HAP-1 (cell line): Measurements from ENCODE around the gene COL8A1.

Experiments used
- DNase-seq, 2 experiments: peaks; one replicate each; pipeline ENCODE4 v3.0.0-alpha.2; 2016 to 2020; ENCODE audit warnings: low spot score in 2 of 2
- H3K27me3 ChIP-seq: fragments of 250-450 bp; sonication (Bioruptor Pico); 2 replicates; pipeline ENCODE4 v1.5.1; 2020; ENCODE audit warnings: low read depth, mild to moderate bottlenecking, moderate library complexity
- H3K36me3 ChIP-seq: fragments of 250-450 bp; sonication (Bioruptor Pico); replicated peaks from 2 replicates; pipeline ENCODE4 v1.5.1; 2020; ENCODE audit warnings: mild to moderate bottlenecking
- H3K4me1 ChIP-seq: fragments of 250-450 bp; sonication (Bioruptor Pico); 2 replicates; pipeline ENCODE4 v1.5.1; 2020; ENCODE audit warnings: mild to moderate bottlenecking
- H3K4me3 ChIP-seq: fragments of 250-450 bp; sonication (Bioruptor Pico); 2 replicates; pipeline ENCODE4 v1.5.1; 2020; ENCODE audit warnings: mild to moderate bottlenecking, moderate library complexity
- H3K9me3 ChIP-seq: fragments of 250-450 bp; sonication (Bioruptor Pico); 2 replicates; pipeline ENCODE4 v1.5.1; 2020; ENCODE audit warnings: mild to moderate bottlenecking, moderate library complexity
- in situ Hi-C: fragments of 300-500 bp; cut with MboI; formaldehyde crosslinking; loops from 3 replicates; pipeline ENCODE4 v1.14.3; 2020; ENCODE audit warnings: low sequenced_read_pairs, inconsistent platforms, mixed read lengths

The COL8A1 gene

DNA sequence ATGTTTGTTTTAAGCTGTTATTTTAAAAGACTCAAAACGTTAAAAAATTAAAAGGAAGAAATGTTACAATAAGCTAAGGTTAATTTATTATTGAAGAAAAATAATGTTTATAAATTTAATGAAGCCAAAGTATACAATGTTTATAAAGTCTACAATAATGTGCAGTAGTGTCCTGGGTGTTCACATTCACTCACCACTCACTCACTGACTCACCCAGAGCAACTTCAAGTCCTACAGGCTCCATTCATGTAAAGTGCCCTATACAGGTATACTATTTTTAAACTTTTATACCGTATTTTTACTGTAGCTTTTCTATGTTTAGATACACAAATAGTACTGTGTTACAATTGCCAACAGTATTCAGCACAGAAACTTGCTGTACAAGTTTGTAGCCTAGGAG is 55.2 kb downstream of the COL8A1 start:
- Histone ChIP-seq H3K27me3 (peaks cover 5% of the 10 kb centered on the region), H3K4me3 (no peak overlapping the region), H3K4me1 (no peaks in the 10 kb centered on the region), H3K9me3 (no peaks in the 10 kb centered on the region), H3K36me3 (no peaks in the 10 kb centered on the region)
- in situ Hi-C loops: no loop called here
- DNase-seq: no peak

DNA sequence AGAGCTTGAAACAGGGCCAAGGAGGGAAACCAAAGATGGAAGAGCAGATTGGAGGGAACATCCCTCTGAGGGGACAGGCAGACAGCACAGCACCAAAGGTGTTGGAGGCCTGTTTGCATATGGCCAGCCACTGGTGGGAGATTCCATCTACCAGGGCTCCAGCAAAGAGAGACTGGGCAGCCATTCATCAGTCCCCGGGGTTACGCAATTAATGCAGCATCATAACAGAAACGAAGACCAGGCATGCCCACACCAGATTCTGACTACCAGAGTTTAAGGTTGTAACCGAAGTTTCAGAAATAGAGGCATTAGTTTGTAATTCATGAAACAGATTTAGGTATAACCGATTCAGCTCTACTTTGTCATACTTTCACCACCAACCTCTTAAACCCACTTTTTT is 58.1 kb downstream of the COL8A1 start:
- Histone ChIP-seq H3K4me1 (no peaks in the 10 kb centered on the region), H3K27me3 (no peaks in the 10 kb centered on the region; the same call in 1 of the 2 replicates), H3K4me3 (no peak overlapping the region), H3K9me3 (no peaks in the 10 kb centered on the region), H3K36me3 (no peaks in the 10 kb centered on the region)
- no peak for DNase-seq
- in situ Hi-C loops: no loop called here

DNA sequence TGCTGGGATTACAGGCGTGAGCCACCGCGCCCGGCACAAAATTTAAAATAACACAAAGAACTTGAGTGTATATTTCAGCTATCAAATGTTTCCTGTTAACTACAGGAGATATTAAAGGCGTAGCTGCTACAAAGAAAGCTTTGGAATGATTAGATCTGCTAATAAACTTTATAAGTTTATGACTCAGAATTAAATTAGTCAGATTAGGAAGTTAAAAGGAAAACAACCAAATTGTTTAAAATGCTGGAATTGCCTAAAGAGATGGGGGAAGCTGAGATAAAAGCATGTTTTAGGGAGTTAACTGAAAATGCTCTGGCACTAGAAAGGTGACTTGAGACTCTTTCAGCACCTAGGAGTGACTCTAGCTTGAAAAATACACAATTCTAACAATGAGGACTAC is 58.9 kb downstream of the COL8A1 start:
- H3K9me3 ChIP-seq: no peaks in the 10 kb centered on the region
- no peak overlapping the region for H3K4me3 ChIP-seq
- no peak for DNase-seq
- no peaks in the 10 kb centered on the region for H3K4me1 ChIP-seq
- H3K36me3 ChIP-seq: no peaks in the 10 kb centered on the region
- peaks cover 6% of the 10 kb centered on the region for H3K27me3 ChIP-seq
- in situ Hi-C loops: no loop called here

DNA sequence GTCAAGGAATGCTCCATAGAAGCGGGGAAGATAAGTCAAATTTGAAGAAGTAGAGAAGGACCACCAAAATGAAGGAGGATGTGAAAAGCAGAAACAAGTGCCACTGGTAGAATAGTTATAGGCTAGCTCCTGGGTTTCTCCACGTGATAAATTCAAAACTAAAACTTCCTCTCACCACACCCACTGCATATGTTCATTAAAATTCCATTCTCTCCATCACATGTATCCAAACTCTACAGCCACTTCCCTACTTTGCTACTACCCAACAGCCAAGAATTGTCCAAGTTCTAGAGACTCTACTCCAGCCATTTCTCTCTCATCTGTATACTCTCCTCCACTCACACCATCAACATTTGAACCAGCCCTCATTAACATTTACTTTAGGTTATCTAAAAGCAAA is 60.5 kb downstream of the COL8A1 start:
- Histone ChIP-seq H3K4me3 (no peak overlapping the region), H3K4me1 (no peaks in the 10 kb centered on the region), H3K27me3 (peaks cover 10% of the 10 kb centered on the region), H3K36me3 (no peaks in the 10 kb centered on the region), H3K9me3 (no peaks in the 10 kb centered on the region)
- in situ Hi-C loops: no loop called here
- DNase-seq: no peak

- Histone ChIP-seq H3K36me3 (no peaks in the 10 kb centered on the region), H3K27me3 (peaks cover 10% of the 10 kb centered on the region), H3K9me3 (no peaks in the 10 kb centered on the region), H3K4me3 (no peak overlapping the region), H3K4me1 (no peaks in the 10 kb centered on the region)
- in situ Hi-C loops: no loop called here
- DNase-seq: no peak
These were observed 61.4 kb downstream of the COL8A1 start for GRCh38 chr3:99699841-99700240.

DNA sequence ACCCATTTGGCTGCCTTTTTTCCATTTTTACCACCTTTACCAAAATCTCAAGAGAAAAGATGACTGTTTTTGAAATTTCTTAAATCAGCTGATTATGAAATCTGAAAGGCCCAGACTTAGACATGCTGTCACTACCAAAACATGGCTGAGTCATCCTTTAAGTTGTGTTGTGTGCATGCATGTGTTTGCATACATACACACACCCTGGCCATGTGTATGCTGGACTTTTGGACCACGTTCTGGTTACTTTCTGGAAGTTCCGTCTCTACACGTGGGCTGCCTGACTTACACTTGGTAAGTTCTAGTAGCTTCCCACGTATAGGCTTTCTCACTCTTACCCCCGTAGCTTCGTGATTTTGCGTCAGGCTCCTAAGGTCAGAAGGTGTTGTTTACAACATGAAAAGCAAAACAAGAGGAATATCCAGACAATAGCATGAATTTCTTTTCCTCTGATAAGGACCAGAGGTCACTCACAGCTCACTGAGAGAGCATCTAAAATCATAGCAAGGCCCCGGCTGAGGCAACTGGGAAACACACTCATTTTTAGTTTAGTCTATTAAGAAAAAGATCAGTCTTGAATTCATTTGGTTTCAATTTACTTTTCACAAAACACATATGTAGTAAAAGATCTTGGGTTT is 62.4 kb downstream of the COL8A1 start:
- H3K4me1 ChIP-seq: no peaks in the 10 kb centered on the region
- in situ Hi-C loops: no loop called here
- no peaks in the 10 kb centered on the region for H3K36me3 ChIP-seq
- DNase-seq: no peak
- H3K9me3 ChIP-seq: no peaks in the 10 kb centered on the region
- H3K4me3 ChIP-seq: no peak overlapping the region
- H3K27me3 ChIP-seq: peaks cover 15% of the 10 kb centered on the region; the same call in 1 of the 2 replicates

DNA sequence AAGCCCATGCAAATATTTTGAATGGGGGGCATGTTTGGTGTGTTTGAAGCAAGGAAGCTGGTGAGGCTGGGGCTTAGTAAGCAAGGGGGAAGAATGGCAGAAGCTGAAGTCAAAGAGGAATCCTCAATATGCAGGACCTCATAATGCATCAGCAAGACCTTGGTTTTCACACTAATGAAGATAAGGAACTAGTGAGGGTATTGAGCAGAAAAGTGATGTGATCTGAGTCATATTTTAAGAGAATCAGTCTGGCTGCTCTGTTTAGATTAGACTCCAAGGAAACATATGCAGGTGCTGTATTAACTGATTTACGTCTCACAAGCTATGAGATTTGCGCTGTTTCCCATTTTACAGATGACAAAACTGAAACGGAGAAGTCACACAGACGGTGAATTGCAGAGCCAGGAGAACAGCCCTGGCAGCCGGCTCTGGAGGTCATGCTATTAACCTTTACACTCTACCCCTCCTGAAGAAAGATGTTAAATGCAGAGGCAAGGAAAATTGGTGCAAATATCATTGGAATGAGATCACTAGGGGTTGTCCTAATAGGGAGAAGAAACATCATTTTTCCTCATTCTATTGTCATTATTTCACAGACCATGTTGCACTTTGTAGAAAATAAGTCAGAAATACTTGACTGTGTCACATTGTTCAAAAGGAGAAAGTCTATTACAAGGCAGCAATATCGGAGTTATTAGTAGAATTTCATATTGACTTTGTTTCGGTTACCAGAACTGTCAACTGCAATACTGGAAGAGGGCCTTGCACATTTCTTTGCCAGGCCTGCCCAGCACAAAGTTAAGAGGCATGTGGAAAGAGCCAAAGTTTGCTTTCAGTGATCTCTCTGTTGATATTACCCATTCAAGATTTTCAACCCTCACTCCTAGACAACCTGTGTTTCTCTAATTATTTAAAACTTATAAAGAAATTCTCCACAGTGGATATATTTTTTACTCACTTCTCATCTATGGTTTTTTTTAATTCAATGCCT is 64.9 kb downstream of the COL8A1 start:
- in situ Hi-C loops: no loop called here
- Histone ChIP-seq H3K9me3 (no peaks in the 10 kb centered on the region), H3K36me3 (no peaks in the 10 kb centered on the region), H3K4me3 (no peak overlapping the region), H3K27me3 (peaks cover 15% of the 10 kb centered on the region; the same call in 1 of the 2 replicates), H3K4me1 (no peaks in the 10 kb centered on the region)
- no peak for DNase-seq

DNA sequence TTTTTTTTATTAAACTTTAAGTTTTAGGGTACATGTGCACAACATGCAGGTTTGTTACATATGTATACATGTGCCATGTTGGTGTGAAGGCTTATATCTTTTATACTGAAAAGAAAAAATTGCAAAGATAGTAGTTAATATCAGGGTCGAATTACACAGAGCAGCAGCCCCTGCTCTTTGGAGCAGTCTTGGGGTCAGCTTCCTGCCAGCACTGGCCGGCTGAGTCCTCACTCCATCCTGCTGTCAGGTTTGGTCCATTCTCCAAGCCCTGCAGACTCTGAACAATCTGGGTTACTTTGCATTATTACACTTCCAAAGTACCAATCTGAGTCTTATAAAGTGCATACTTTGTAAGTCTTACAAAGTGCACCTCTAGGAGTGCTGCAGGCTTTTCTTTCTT is 66.0 kb downstream of the COL8A1 start:
- H3K36me3 ChIP-seq: no peaks in the 10 kb centered on the region
- no peaks in the 10 kb centered on the region for H3K9me3 ChIP-seq
- in situ Hi-C loops: no loop called here
- H3K27me3 ChIP-seq: peaks cover 15% of the 10 kb centered on the region; the same call in 1 of the 2 replicates
- H3K4me3 ChIP-seq: no peak overlapping the region
- DNase-seq: no peak
- H3K4me1 ChIP-seq: no peaks in the 10 kb centered on the region

GRCh38 chr3:99706410-99706809 is 68.0 kb downstream of the COL8A1 start:
- Histone ChIP-seq H3K9me3 (no peaks in the 10 kb centered on the region), H3K27me3 (peaks cover 15% of the 10 kb centered on the region; the same call in 1 of the 2 replicates), H3K36me3 (no peaks in the 10 kb centered on the region), H3K4me3 (no peak overlapping the region), H3K4me1 (no peaks in the 10 kb centered on the region)
- DNase-seq: no peak
- in situ Hi-C loops: no loop called here

DNA sequence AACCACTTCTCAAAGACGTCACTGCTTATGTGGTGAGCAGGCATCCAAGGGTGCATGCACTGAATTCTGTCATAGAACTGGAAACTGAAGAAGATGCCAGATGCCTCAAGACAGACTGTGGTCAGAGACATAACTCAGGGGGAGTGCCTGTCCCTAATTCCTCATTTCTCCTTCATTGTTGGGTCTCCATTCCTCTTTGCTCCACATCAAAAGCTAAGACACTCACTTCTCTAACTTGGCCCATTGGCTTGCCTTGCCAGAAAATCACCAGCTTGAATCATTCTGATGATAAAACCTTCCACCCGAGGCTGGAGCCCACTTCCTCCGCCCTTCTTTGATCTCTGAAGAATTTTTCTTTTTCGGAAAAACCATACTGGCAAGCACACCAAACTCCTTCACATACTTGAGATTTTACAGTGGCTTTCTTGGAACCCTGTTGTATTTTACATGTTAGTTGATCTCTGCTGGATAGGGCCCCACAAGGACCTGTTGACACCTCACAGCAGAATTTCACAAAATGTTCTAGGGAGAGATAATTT is 69.9 kb downstream of the COL8A1 start:
- Histone ChIP-seq H3K36me3 (no peaks in the 10 kb centered on the region), H3K9me3 (no peaks in the 10 kb centered on the region), H3K4me1 (no peaks in the 10 kb centered on the region), H3K4me3 (no peak overlapping the region), H3K27me3 (0 out of 2 replicates have a peak, but pooled peaks cover 4% of the 10 kb centered on the region)
- in situ Hi-C loops: no loop called here
- DNase-seq: no peak

DNA sequence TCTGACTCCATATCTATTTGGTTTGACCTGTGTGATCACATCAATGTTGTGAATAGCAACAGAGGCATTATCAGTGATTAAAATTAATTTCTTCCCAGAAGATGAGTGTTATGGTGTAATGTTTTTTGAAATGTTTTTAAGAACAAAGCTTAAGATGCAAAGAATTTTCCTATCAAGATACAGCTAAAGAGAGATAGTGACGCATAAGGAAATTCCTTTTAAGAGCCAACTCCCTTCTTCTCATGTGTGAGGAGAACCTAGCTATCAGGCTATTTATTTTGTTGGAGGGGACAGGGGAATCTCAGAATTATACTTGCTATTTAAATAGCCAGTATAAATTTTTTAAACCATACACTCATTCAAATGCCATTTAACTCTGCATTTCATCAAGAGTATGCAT is 71.3 kb downstream of the COL8A1 start:
- in situ Hi-C loops: no loop called here
- Histone ChIP-seq H3K9me3 (no peaks in the 10 kb centered on the region), H3K36me3 (no peaks in the 10 kb centered on the region), H3K4me1 (no peaks in the 10 kb centered on the region), H3K4me3 (no peak overlapping the region), H3K27me3 (0 out of 2 replicates have a peak, but pooled peaks cover 4% of the 10 kb centered on the region)
- no peak for DNase-seq

DNA sequence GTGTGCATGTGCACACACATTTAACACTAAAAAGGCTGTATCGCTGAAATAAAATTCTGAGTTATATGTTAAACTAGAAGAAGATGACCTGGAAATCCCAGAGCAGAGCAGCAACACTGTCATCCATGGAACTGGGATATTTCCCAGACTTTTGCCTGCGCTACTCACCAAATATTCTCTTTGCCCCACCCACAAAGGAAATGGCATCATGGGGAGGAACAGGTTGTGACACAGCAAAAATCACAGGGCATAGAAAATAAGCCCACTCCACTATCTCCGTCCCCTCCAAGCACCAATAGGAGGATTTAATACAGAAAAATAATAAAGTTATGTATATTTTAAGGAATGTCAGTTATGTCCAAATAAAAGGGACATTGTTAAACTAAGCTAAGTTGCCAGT is 71.7 kb downstream of the COL8A1 start:
- Histone ChIP-seq H3K4me1 (no peaks in the 10 kb centered on the region), H3K27me3 (0 out of 2 replicates have a peak, but pooled peaks cover 2% of the 10 kb centered on the region), H3K4me3 (no peak overlapping the region), H3K36me3 (no peaks in the 10 kb centered on the region), H3K9me3 (no peaks in the 10 kb centered on the region)
- DNase-seq: no peak
- in situ Hi-C loops: no loop called here

DNA sequence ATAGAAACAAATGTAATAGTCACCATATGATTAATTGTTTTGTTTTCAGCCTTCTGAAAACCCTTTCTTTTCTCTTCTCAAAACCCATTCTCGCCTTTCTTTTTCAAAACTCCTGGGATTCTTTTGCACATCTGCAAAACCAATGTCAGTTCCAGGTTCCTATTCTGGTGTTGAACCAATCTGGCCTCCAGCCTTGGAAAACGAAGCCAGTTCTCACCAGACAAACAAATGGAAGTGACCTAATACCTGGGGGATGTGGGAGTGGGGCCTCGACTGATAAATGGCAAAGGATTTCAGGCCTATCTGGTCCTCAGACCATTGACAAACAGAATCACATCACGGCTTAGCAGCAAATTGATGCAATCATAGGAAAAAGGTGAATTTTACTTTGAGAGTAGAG is 73.0 kb downstream of the COL8A1 start:
- in situ Hi-C loops: no loop called here
- Histone ChIP-seq H3K4me1 (no peaks in the 10 kb centered on the region), H3K4me3 (no peak overlapping the region), H3K27me3 (peaks cover 2% of the 10 kb centered on the region; the same call in 1 of the 2 replicates), H3K36me3 (no peaks in the 10 kb centered on the region), H3K9me3 (no peaks in the 10 kb centered on the region)
- DNase-seq: no peak
